GM23338 (cell line): ENCODE measurements around the gene ZNF783. TPM values are rescaled to one million over a fixed set of nuclear protein-coding genes. Genes with fewer than 3 reads are reported as not detected.
A peak's percentile ranks its signal among the peaks of the same experiment; 100 is the strongest.

Experiments
- ATAC-seq: fragments of 200-7000 bp; cut with Tn5 transposase; 3 replicates; pipeline ENCODE4 v1.9.1; 2020
- DNase-seq: peaks from one replicate; pipeline ENCODE4 v3.0.0-alpha.2; 2015; ENCODE audit warnings: low spot score
- H2AFZ ChIP-seq: fragments of 200-600 bp; sonication (generic); 2 replicates; pipeline ENCODE4 v1.8.0; 2016; ENCODE audit warnings: antibody characterized with exemption, mild to moderate bottlenecking, moderate library complexity
- H3F3A ChIP-seq: fragments of 200-600 bp; sonication (generic); replicated peaks from 2 replicates; pipeline ENCODE4 v1.8.0; 2017; ENCODE audit warnings: antibody characterized with exemption, mixed run types, low read depth
- H3K27ac ChIP-seq: fragments of 200-600 bp; sonication (generic); 2 replicates; pipeline ENCODE4 v1.6.1; 2016; ENCODE audit warnings: low read depth
- H3K27me3 ChIP-seq: fragments of 200-600 bp; sonication (generic); 2 replicates; pipeline ENCODE4 v1.8.0; 2016; ENCODE audit warnings: mild to moderate bottlenecking, mixed run types, moderate library complexity; ENCODE audit not compliant: insufficient read depth
- H3K36me3 ChIP-seq: fragments of 200-600 bp; sonication (generic); 2 replicates; pipeline ENCODE4 v1.8.0; 2016; ENCODE audit warnings: mild to moderate bottlenecking; ENCODE audit not compliant: insufficient read depth
- H3K4me1 ChIP-seq: fragments of 200-600 bp; sonication (generic); 2 replicates; pipeline ENCODE4 v1.8.0; 2016; ENCODE audit warnings: mild to moderate bottlenecking, moderate library complexity; ENCODE audit not compliant: insufficient read depth
- H3K4me2 ChIP-seq: fragments of 200-600 bp; sonication (generic); 2 replicates; pipeline ENCODE4 v1.7.1; 2017; ENCODE audit warnings: mixed run types
- H3K4me3 ChIP-seq: fragments of 200-600 bp; sonication (generic); 2 replicates; pipeline ENCODE4 v1.6.1; 2016; ENCODE audit warnings: mixed run types
- H3K79me2 ChIP-seq: fragments of 200-600 bp; sonication (generic); replicated peaks from 2 replicates; pipeline ENCODE4 v1.8.0; 2017; ENCODE audit warnings: mild to moderate bottlenecking; ENCODE audit not compliant: insufficient read depth
- H3K9me2 ChIP-seq: fragments of 200-600 bp; sonication (generic); 2 replicates; pipeline ENCODE4 v1.8.0; 2017; ENCODE audit not compliant: insufficient read depth
- H4K20me1 ChIP-seq: fragments of 200-600 bp; sonication (generic); replicated peaks from 2 replicates; pipeline ENCODE4 v1.8.0; 2017; ENCODE audit warnings: mild to moderate bottlenecking; ENCODE audit not compliant: insufficient read depth
- H3K27ac Mint-ChIP-seq: 2 replicates; pipeline ENCODE4 v1.8.0; 2020; ENCODE audit warnings: inconsistent platforms, mild to moderate bottlenecking, moderate library complexity, mixed read lengths
- H3K27me3 Mint-ChIP-seq: 3 replicates; pipeline ENCODE4 v1.8.0; 2022; ENCODE audit warnings: low read depth, mild to moderate bottlenecking, moderate library complexity, mixed read lengths, inconsistent platforms; ENCODE audit not compliant: insufficient read depth, poor library complexity
- H3K36me3 Mint-ChIP-seq: 3 replicates; pipeline ENCODE4 v1.8.0; 2021; ENCODE audit warnings: low read depth, mild to moderate bottlenecking, inconsistent platforms, moderate library complexity, mixed read lengths
- H3K4me1 Mint-ChIP-seq: 3 replicates; pipeline ENCODE4 v1.8.0; 2020; ENCODE audit warnings: mild to moderate bottlenecking, inconsistent platforms, mixed read lengths
- H3K4me3 Mint-ChIP-seq: 3 replicates; pipeline ENCODE4 v1.8.0; 2021; ENCODE audit warnings: moderate library complexity, mild to moderate bottlenecking, inconsistent platforms, mixed read lengths
- H3K9me3 Mint-ChIP-seq: 3 replicates; pipeline ENCODE4 v1.8.0; 2020; ENCODE audit warnings: moderate library complexity, mild to moderate bottlenecking, inconsistent platforms, mixed read lengths
- CREB1 ChIP-seq: fragments of 250-450 bp; sonication (Bioruptor Pico); IDR thresholded peaks from 2 replicates; pipeline ENCODE4 v1.5.0; 2020; ENCODE audit warnings: low read depth, mild to moderate bottlenecking, moderate library complexity
- EZH2 ChIP-seq: fragments of 200-600 bp; sonication (generic); IDR thresholded peaks from one replicate; pipeline ENCODE4 v1.8.0; 2017; ENCODE audit warnings: antibody characterized with exemption, mild to moderate bottlenecking, low read depth; ENCODE audit not compliant: unreplicated experiment
- EZH2phosphoT487 ChIP-seq: fragments of 200-600 bp; sonication (generic); IDR thresholded peaks from one replicate; pipeline ENCODE4 v1.8.1; 2018; ENCODE audit warnings: antibody characterized with exemption; ENCODE audit not compliant: unreplicated experiment
- NANOG ChIP-seq: IDR thresholded peaks from 2 replicates; pipeline ENCODE4 v1.6.1; 2016; ENCODE audit warnings: antibody characterized with exemption, borderline replicate concordance
- STAT1 ChIP-seq: IDR thresholded peaks from one replicate; pipeline ENCODE4 v1.6.1; 2016; ENCODE audit warnings: antibody characterized with exemption; ENCODE audit not compliant: unreplicated experiment
- polyA plus RNA-seq: library from polyadenylated mRNA; unstranded; fragments of >200 nt; fragmentation: Nextera tagmentation; extraction: Ambion mirVana; gene quantifications from 2 replicates; pipeline ENCODE4 v1.2.1, GENCODE V29; 2016
- total RNA-seq: library from RNA; depleted of rRNA; stranded (reverse); fragments of >200 nt; shearing (Covaris generic); gene quantifications from 2 replicates; pipeline ENCODE4 v1.2.3, GENCODE V29; 2014
- TF ChIP-seq, protein P1 (sequence below), 2 experiments: fragments of 200-600 bp in 1 of 2; sonication (generic) in 1 of 2; conservative IDR thresholded peaks; 2 replicates each; pipeline versions ENCODE4 v1.5.1 to v1.6.1; 2016 to 2017; ENCODE audit warnings: antibody characterized with exemption in 2 of 2, low read depth in 2 of 2, mild to moderate bottlenecking in 2 of 2, moderate library complexity in 1 of 2
- TF ChIP-seq, protein P2 (sequence below): fragments of 250-450 bp; sonication (Bioruptor Pico); IDR thresholded peaks from 2 replicates; pipeline ENCODE4 v1.5.0; 2020; ENCODE audit warnings: mild to moderate bottlenecking, moderate library complexity
- TF ChIP-seq, protein P3 (sequence below): IDR thresholded peaks from 2 replicates; pipeline ENCODE4 v1.6.1; 2016; ENCODE audit warnings: antibody characterized with exemption

The ZNF783 gene
- total and polyA plus RNA-seq, 2 experiments from 2014 or later: 2.1 to 9.0 TPM

DNA sequence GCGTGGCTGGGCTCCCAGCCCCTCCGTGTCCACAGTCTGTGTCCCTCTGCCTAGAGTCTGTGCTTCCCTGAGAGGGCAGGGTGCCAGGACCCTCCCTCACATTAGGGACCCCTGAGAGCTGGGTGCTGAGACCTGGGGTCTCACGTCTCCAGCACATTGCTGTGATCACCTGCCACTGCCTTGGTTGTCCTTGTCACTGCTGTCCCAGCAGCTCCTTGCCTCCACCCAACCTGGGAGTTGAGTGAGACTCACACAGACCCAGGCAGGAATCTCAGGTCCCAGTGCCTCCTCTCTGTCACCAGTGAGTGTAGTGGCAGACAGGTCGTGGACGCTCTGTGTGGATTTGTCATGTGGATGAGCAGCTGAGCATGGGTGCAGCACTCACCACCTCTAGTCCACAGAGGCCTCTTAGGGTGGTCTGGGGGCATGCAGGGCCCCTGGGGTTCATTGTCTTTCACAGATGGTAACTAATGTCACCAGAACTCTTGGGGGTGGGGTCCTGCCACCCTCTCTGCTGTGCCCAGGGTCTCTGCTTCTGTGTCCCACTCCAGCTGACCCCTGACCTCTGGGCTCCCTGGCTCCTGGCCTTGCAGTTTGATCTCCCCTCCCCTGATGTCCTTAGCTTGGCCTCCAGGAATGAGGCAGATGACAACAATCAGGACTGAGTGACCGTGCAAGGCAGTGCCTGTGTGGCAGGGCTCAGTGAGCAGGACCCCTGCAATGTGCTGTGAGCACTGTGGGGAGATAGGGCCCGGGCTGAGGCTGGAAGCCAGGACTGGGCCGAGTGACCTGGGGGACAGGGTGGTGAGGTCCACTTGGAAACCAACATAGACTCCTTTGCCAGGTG is 18.9 kb downstream of the ZNF783 start (continued):
- TF ChIP-seq, protein P1, sequence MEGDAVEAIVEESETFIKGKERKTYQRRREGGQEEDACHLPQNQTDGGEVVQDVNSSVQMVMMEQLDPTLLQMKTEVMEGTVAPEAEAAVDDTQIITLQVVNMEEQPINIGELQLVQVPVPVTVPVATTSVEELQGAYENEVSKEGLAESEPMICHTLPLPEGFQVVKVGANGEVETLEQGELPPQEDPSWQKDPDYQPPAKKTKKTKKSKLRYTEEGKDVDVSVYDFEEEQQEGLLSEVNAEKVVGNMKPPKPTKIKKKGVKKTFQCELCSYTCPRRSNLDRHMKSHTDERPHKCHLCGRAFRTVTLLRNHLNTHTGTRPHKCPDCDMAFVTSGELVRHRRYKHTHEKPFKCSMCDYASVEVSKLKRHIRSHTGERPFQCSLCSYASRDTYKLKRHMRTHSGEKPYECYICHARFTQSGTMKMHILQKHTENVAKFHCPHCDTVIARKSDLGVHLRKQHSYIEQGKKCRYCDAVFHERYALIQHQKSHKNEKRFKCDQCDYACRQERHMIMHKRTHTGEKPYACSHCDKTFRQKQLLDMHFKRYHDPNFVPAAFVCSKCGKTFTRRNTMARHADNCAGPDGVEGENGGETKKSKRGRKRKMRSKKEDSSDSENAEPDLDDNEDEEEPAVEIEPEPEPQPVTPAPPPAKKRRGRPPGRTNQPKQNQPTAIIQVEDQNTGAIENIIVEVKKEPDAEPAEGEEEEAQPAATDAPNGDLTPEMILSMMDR (conservative IDR thresholded peaks at IDR 0.05; ENCODE audit: low read depth in 2 of 2): no peak
- TF ChIP-seq, protein P2, sequence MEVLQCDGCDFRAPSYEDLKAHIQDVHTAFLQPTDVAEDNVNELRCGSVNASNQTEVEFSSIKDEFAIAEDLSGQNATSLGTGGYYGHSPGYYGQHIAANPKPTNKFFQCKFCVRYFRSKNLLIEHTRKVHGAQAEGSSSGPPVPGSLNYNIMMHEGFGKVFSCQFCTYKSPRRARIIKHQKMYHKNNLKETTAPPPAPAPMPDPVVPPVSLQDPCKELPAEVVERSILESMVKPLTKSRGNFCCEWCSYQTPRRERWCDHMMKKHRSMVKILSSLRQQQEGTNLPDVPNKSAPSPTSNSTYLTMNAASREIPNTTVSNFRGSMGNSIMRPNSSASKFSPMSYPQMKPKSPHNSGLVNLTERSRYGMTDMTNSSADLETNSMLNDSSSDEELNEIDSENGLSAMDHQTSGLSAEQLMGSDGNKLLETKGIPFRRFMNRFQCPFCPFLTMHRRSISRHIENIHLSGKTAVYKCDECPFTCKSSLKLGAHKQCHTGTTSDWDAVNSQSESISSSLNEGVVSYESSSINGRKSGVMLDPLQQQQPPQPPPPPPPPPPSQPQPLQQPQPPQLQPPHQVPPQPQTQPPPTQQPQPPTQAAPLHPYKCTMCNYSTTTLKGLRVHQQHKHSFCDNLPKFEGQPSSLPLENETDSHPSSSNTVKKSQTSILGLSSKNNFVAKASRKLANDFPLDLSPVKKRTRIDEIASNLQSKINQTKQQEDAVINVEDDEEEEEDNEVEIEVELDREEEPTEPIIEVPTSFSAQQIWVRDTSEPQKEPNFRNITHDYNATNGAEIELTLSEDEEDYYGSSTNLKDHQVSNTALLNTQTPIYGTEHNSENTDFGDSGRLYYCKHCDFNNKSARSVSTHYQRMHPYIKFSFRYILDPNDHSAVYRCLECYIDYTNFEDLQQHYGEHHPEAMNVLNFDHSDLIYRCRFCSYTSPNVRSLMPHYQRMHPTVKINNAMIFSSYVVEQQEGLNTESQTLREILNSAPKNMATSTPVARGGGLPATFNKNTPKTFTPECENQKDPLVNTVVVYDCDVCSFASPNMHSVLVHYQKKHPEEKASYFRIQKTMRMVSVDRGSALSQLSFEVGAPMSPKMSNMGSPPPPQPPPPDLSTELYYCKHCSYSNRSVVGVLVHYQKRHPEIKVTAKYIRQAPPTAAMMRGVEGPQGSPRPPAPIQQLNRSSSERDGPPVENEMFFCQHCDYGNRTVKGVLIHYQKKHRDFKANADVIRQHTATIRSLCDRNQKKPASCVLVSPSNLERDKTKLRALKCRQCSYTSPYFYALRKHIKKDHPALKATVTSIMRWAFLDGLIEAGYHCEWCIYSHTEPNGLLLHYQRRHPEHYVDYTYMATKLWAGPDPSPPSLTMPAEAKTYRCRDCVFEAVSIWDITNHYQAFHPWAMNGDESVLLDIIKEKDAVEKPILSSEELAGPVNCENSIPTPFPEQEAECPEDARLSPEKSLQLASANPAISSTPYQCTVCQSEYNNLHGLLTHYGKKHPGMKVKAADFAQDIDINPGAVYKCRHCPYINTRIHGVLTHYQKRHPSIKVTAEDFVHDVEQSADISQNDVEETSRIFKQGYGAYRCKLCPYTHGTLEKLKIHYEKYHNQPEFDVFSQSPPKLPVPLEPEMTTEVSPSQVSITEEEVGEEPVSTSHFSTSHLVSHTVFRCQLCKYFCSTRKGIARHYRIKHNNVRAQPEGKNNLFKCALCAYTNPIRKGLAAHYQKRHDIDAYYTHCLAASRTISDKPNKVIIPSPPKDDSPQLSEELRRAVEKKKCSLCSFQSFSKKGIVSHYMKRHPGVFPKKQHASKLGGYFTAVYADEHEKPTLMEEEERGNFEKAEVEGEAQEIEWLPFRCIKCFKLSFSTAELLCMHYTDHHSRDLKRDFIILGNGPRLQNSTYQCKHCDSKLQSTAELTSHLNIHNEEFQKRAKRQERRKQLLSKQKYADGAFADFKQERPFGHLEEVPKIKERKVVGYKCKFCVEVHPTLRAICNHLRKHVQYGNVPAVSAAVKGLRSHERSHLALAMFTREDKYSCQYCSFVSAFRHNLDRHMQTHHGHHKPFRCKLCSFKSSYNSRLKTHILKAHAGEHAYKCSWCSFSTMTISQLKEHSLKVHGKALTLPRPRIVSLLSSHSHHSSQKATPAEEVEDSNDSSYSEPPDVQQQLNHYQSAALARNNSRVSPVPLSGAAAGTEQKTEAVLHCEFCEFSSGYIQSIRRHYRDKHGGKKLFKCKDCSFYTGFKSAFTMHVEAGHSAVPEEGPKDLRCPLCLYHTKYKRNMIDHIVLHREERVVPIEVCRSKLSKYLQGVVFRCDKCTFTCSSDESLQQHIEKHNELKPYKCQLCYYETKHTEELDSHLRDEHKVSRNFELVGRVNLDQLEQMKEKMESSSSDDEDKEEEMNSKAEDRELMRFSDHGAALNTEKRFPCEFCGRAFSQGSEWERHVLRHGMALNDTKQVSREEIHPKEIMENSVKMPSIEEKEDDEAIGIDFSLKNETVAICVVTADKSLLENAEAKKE (CRISPR knock-in tag): no peak

DNA sequence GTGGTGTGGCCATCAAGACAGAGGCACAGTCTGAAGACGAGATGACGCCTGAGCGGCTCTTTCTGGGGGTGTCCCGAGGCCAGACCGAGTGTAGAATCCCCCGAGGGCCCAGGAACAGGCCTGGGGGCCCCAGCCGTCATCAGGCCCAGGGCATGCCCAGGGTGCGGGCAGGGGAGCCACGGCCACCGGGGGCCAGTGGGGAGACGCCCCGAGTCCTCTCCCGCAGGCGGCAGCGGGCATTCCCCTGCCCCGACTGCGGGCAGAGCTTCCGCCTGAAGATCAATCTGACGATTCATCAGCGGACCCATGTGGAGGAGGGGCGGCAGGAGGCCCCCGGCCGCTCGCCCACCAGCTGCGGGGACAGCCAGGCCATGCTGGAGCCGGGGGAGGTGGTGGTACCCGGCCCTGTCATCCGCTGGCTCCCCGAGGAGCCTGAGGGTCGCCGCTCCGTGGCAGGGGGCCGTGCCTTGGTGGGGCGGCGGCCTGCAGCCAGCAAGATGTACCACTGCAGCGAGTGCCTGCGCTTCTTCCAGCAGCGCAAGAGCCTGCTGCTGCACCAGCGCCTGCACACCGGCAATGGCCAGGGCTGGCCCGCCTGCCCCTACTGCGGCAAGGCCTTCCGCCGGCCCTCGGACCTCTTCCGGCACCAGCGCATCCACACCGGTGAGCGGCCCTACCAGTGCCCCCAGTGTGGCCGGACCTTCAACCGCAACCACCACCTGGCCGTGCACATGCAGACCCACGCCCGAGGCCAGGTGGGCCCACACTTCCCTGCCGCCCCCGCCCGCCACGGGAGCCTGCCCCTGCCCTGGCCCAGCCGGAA is 19.7 kb downstream of the ZNF783 start:
- peaks cover 39% of the 10 kb centered on the region for H3K36me3 Mint-ChIP-seq
- Histone ChIP-seq H3F3A (0 out of 2 replicates have a peak, but pooled peaks cover 10% of the 10 kb centered on the region), H3K27me3 (peaks cover 5% of the 10 kb centered on the region; the same call in 1 of the 2 replicates), H3K36me3 (no peaks in the 10 kb centered on the region), H3K9me2 (no peaks in the 10 kb centered on the region), H3K4me3 (no peak overlapping the region), H2AFZ (no peak overlapping the region), H3K4me2 (no peak overlapping the region), H4K20me1 (no peaks in the 10 kb centered on the region), H3K79me2 (no peaks in the 10 kb centered on the region), H3K27ac (no peak overlapping the region), H3K4me1 (peaks cover 3% of the 10 kb centered on the region)
- no peak overlapping the region for H3K4me3 Mint-ChIP-seq
- ATAC-seq (no peak), DNase-seq (peak; percentile 2)
- no peaks in the 10 kb centered on the region; the same call in 2 of the 3 replicates for H3K9me3 Mint-ChIP-seq
- H3K27me3 Mint-ChIP-seq: peaks cover 10% of the 10 kb centered on the region
- no peak overlapping the region for H3K27ac Mint-ChIP-seq
- H3K4me1 Mint-ChIP-seq: peaks cover 19% of the 10 kb centered on the region
- no peak for TF ChIP-seq CREB1 (CRISPR knock-in tag)
- TF ChIP-seq, protein P3, sequence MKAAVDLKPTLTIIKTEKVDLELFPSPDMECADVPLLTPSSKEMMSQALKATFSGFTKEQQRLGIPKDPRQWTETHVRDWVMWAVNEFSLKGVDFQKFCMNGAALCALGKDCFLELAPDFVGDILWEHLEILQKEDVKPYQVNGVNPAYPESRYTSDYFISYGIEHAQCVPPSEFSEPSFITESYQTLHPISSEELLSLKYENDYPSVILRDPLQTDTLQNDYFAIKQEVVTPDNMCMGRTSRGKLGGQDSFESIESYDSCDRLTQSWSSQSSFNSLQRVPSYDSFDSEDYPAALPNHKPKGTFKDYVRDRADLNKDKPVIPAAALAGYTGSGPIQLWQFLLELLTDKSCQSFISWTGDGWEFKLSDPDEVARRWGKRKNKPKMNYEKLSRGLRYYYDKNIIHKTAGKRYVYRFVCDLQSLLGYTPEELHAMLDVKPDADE: no peak
- TF ChIP-seq NANOG: no peak
- TF ChIP-seq, protein P1 (conservative IDR thresholded peaks at IDR 0.05; ENCODE audit: low read depth in 2 of 2): no peak
- no peak for TF ChIP-seq STAT1
- TF ChIP-seq EZH2: no peak
- TF ChIP-seq EZH2phosphoT487: no peak
